Left lung (tissue), 10 donors: ENCODE measurements around the gene TRPM8. TPM values are rescaled to one million over a fixed set of nuclear protein-coding genes. Genes with fewer than 3 reads are reported as not detected.
A peak's percentile ranks its signal among the peaks of the same experiment; 100 is the strongest.

Source experiments
- ATAC-seq: fragments of 200-7000 bp; cut with Tn5 transposase; one replicate; pipeline ENCODE4 v1.9.1; 2020; ENCODE audit warnings: moderate library complexity
- DNase-seq, 4 donors: peaks; one replicate each; pipeline ENCODE4 v3.0.0-alpha.2; 2013 to 2020
- H3K27ac ChIP-seq, 2 donors: fragments of 200-600 bp; sonication (generic) in 1 of 2; one replicate each; pipeline versions ENCODE4 v1.5.0 to v1.8.0; 2020 to 2021
- H3K27me3 ChIP-seq, 2 donors: fragments of 200-600 bp; sonication (generic) in 1 of 2; one replicate each; pipeline versions ENCODE4 v1.5.0 to v1.8.0; 2020 to 2021
- H3K36me3 ChIP-seq, 2 donors: fragments of 200-600 bp; sonication (generic) in 1 of 2; one replicate each; pipeline versions ENCODE4 v1.5.0 to v1.8.0; 2020 to 2021
- H3K4me1 ChIP-seq, 2 donors: fragments of 200-600 bp; one replicate each; pipeline ENCODE4 v1.8.0; 2021
- H3K4me3 ChIP-seq, 2 donors: fragments of 200-600 bp; sonication (generic) in 1 of 2; one replicate each; pipeline versions ENCODE4 v1.5.0 to v1.8.0; 2020 to 2021; ENCODE audit warnings: mild to moderate bottlenecking in 1 of 2
- H3K9me3 ChIP-seq, 2 donors: fragments of 200-600 bp; sonication (generic) in 1 of 2; one replicate each; pipeline versions ENCODE4 v1.5.0 to v1.8.0; 2020 to 2021
- intact Hi-C, 2 donors: fragments of 100-400 bp; cut with DNase I; formaldehyde crosslinking; loops; one replicate each; pipeline versions ENCODE4 v1.11.2 to v1.14.2; 2022
- polyA plus RNA-seq, 6 donors: library from polyadenylated mRNA; unstranded; fragments of 120-200 nt; gene quantifications; one replicate each; pipeline ENCODE4 v1.2.1, GENCODE V29; 2013; ENCODE audit not compliant: insufficient read length in 6 of 6
- total RNA-seq, 2 donors: library from RNA; stranded (reverse); fragmentation: NEBNext Ultra II Directional; extraction: Animal tissue kit (Norgen Biotek cat#: 25700); gene quantifications; one replicate each; pipeline ENCODE4 v1.2.1, GENCODE V29; 2021
- TF ChIP-seq, protein P1 (sequence below), 2 donors: fragments of 200-600 bp; sonication (generic) in 1 of 2; IDR thresholded peaks; one replicate each; pipeline versions ENCODE4 v1.5.0 to v1.8.0; 2021; ENCODE audit warnings: antibody characterized with exemption in 2 of 2
- donor health status: DM: no; HTN: yes; CAD: no.
- donor health status: DM: no; HTN: no; CAD: no.

The TRPM8 gene
- total and polyA plus RNA-seq, 8 donors: 0.14 to 0.40 (median 0.16) TPM; not detected in 3

DNA sequence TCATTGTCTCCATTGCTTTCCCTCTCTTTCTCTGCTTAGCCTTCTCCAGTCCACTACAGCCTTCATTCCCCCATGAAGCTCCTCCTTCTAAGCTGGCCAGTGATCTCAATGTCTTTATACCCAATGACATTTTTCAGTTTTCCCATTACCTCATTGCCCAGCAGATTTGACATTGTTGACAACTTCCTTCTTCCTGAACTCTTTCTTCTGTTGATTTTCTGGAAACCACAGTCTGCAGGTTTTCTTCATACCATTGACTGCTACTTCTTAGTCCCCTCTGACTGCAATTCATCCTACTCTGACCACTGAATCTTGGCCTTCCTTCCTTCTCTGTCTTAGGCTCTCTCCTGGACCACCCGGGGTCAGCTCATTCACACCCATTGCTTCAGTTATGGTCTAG, 110.5 kb downstream of the TRPM8 start:
- no peak for ATAC-seq
- no peak for DNase-seq
- H3K4me3 ChIP-seq: no peak overlapping the region
- peaks cover 0 to 21% of the 10 kb centered on the region in 2 donors for H3K27me3 ChIP-seq
- H3K27ac ChIP-seq: no peak overlapping the region
- intact Hi-C loops: no loop called here
- H3K36me3 ChIP-seq: no peaks in the 10 kb centered on the region
- H3K9me3 ChIP-seq: peaks cover 0 to 2% of the 10 kb centered on the region in 2 donors
- H3K4me1 ChIP-seq: peaks cover 0 to 4% of the 10 kb centered on the region in 2 donors
- TF ChIP-seq, protein P1, sequence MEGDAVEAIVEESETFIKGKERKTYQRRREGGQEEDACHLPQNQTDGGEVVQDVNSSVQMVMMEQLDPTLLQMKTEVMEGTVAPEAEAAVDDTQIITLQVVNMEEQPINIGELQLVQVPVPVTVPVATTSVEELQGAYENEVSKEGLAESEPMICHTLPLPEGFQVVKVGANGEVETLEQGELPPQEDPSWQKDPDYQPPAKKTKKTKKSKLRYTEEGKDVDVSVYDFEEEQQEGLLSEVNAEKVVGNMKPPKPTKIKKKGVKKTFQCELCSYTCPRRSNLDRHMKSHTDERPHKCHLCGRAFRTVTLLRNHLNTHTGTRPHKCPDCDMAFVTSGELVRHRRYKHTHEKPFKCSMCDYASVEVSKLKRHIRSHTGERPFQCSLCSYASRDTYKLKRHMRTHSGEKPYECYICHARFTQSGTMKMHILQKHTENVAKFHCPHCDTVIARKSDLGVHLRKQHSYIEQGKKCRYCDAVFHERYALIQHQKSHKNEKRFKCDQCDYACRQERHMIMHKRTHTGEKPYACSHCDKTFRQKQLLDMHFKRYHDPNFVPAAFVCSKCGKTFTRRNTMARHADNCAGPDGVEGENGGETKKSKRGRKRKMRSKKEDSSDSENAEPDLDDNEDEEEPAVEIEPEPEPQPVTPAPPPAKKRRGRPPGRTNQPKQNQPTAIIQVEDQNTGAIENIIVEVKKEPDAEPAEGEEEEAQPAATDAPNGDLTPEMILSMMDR (IDR thresholded peaks at IDR 0.05): no peak

DNA sequence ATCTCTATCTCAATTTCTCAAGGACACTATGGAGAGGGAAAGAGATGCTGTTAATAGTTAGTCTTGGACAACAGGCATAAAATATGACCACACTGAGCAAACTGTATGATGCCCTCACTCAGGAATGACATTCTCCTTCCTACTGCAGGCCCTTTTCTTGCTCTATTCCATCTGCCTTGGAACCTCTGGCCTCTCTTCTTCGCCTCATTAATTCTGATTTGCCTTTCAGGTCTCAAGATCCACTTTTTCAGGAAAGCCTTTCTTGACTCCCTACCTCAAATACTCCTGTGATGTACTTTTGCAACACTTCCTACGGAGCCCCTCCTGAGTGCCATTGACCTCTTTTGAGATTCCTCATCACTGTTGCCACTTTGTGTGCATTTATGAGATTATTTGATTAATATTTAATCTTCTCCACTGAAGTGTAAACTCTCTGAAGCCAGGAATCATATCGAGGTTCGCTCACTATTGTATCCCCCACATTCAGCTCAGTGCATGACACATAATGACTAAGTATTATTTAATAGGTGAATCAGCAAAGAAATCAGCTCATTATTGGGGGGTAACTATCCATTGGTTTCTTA, 112.1 kb downstream of the TRPM8 start:
- ATAC-seq: peak; percentile 56
- TF ChIP-seq, protein P1 (IDR thresholded peaks at IDR 0.05): no peak
- H3K4me3 ChIP-seq: no peak overlapping the region
- no peak for DNase-seq
- H3K36me3 ChIP-seq: no peaks in the 10 kb centered on the region
- H3K9me3 ChIP-seq: peaks cover 0 to 10% of the 10 kb centered on the region in 2 donors
- peaks cover 0 to 4% of the 10 kb centered on the region in 2 donors for H3K4me1 ChIP-seq
- intact Hi-C loops: no loop called here
- H3K27me3 ChIP-seq: peaks cover 0 to 21% of the 10 kb centered on the region in 2 donors
- no peak overlapping the region for H3K27ac ChIP-seq

DNA sequence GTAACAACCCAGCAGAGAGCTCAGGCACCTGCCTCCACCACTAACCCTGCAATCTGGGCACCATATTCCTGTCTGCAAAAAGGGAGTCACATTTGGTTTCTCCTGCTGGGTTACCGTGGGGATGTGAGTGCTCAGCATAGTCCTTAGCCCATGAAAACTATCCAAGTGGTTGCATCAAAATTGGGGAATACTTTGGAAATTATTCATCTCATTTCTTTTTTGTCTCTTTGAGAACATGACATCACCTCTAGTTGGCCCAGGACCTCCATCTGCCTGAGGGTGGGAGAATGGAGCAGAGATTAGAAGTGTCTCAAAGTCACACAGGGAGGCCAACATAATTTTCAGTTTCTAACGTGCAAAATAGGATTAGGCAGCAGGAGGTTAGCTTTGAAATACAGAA, 114.0 kb downstream of the TRPM8 start:
- Histone ChIP-seq H3K9me3 (peaks cover 0 to 11% of the 10 kb centered on the region in 2 donors), H3K4me3 (no peak overlapping the region), H3K4me1 (no peaks in the 10 kb centered on the region), H3K27me3 (peaks cover 0 to 18% of the 10 kb centered on the region in 2 donors), H3K27ac (no peak overlapping the region), H3K36me3 (no peaks in the 10 kb centered on the region)
- no peak for DNase-seq
- TF ChIP-seq, protein P1 (IDR thresholded peaks at IDR 0.05): no peak
- intact Hi-C loops: no loop called here
- ATAC-seq: no peak

DNA sequence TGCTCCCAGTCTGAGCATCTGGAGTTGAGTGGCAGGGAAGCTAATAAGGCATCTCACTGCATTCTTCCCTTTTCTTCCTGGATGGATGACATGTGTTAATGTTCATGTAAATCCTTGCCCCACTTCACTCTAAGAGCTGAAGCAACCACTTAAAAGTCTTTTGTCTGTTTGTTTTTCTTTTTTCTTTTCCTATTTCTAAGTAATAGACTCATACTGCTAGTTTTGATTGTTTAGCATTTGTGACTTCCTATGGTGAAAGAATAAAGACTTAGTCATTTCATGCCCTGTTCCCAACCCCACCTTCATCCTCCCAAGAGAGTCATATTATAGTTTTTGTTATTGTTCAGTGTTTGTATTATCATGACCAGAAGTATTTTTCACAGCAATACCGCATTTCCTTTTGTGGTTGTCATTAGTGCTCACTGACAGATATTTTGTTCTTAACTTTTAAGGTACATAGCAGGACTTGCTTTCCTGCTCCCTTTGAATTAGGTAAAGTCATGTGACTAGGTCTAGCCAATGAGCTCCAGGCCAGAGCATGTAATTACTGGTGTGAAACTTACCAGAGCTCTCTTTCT, 115.2 kb downstream of the TRPM8 start:
- no peak for DNase-seq
- no peak overlapping the region for H3K27ac ChIP-seq
- no peak for ATAC-seq
- intact Hi-C loops: no loop called here
- H3K36me3 ChIP-seq: no peaks in the 10 kb centered on the region
- no peak overlapping the region for H3K4me3 ChIP-seq
- TF ChIP-seq, protein P1 (IDR thresholded peaks at IDR 0.05): no peak
- peaks cover 0 to 13% of the 10 kb centered on the region in 2 donors for H3K9me3 ChIP-seq
- peaks cover 0 to 13% of the 10 kb centered on the region in 2 donors for H3K27me3 ChIP-seq
- no peaks in the 10 kb centered on the region for H3K4me1 ChIP-seq

DNA sequence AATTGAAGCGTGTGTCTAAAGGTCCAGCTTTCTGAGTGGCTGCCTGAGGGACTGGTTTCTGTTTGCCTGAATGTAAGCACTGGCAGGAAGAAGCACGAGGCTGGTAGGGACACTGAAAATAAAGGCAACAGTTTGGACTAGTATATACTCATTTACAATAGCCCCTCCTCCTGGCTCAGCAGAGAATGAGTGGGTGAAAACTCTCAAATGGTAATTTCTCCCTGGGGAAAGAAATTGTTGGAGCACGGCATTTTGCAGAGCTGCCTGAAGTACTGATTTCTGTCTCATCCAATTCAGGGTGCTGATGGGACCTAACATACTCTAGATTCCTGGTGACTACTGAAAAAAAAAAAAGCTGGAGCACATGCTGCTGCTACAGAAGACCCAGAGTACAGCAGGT, 116.0 kb downstream of the TRPM8 start:
- Histone ChIP-seq H3K9me3 (peaks cover 0 to 13% of the 10 kb centered on the region in 2 donors), H3K4me3 (no peak overlapping the region), H3K27me3 (peaks cover 0 to 8% of the 10 kb centered on the region in 2 donors), H3K27ac (no peak overlapping the region), H3K4me1 (no peaks in the 10 kb centered on the region), H3K36me3 (no peaks in the 10 kb centered on the region)
- ATAC-seq: no peak
- intact Hi-C loops: no loop called here
- DNase-seq: no peak
- TF ChIP-seq, protein P1 (IDR thresholded peaks at IDR 0.05): no peak
